Endothelial cell of umbilical vein (primary cell): Measurements from ENCODE around the gene PLSCR1. TPM values are rescaled to one million over a fixed set of nuclear protein-coding genes. Genes with fewer than 3 reads are reported as not detected.

Source experiments
- BruUV-seq: library from RNA; stranded (reverse); fragments of 400-500 nt; replicated peaks from 2 replicates; lab custom pipeline; 2021; lab: Mats Ljungman, UMichigan
- CTCF ChIA-PET: fragments of 300-600, 350-600 bp; sonication (Branson Sonifier 250); formaldehyde crosslinking; loops from one replicate; lab custom pipeline; 2021; ENCODE audit warnings: antibody characterized with exemption, inconsistent platforms; lab: Charles Lee
- POLR2A ChIA-PET: fragments of 300-600, 350-600 bp; sonication (Branson Sonifier 250); formaldehyde crosslinking; loops from one replicate; lab custom pipeline; 2021; ENCODE audit warnings: antibody characterized with exemption, inconsistent platforms; lab: Charles Lee
- DNase-seq: peaks from one replicate; pipeline ENCODE4 v3.0.0-alpha.2; 2011; ENCODE audit warnings: low read depth, low spot score
- FAIRE-seq: peaks from 2 replicates; lab custom pipeline; 2011; peaks lifted over from hg19 to GRCh38; lab: Jason Lieb, UNC
- H2AFZ ChIP-seq: 2 replicates; pipeline ENCODE4 v1.6.0; 2012; ENCODE audit warnings: low read depth, low read length, control low read depth, inconsistent platforms
- H3K27ac ChIP-seq: 2 replicates; pipeline ENCODE4 v1.5.1; 2011; ENCODE audit warnings: low read depth, mild to moderate bottlenecking, control low read depth, low read length, moderate library complexity; ENCODE audit not compliant: insufficient read depth
- H3K27me3 ChIP-seq, 2 experiments: 2 replicates each; pipeline versions ENCODE4 v1.6.0 to v1.6.1; 2011; ENCODE audit warnings: low read length in 2 of 2, mixed read lengths in 1 of 2; ENCODE audit not compliant: control insufficient read depth in 2 of 2, insufficient read depth in 2 of 2
- H3K36me3 ChIP-seq, 2 experiments: 2 replicates in 1 of 2; 3 replicates in 1 of 2; pipeline ENCODE4 v1.5.1; 2011; ENCODE audit warnings: low read length in 2 of 2, mild to moderate bottlenecking in 1 of 2, moderate library complexity in 1 of 2; ENCODE audit not compliant: control insufficient read depth in 2 of 2, insufficient read depth in 2 of 2; ENCODE audit errors: extremely low read depth in 1 of 2
- H3K4me1 ChIP-seq: 3 replicates; pipeline ENCODE4 v1.5.1; 2011; ENCODE audit warnings: mild to moderate bottlenecking, low read length; ENCODE audit not compliant: control insufficient read depth, insufficient read depth; ENCODE audit errors: extremely low read depth
- H3K4me2 ChIP-seq: 2 replicates; pipeline ENCODE4 v1.6.1; 2011; ENCODE audit warnings: low read length, control low read depth, mixed read lengths; ENCODE audit not compliant: insufficient read depth
- H3K4me3 ChIP-seq, 3 experiments: fragments of 200-600 bp in 1 of 3; sonication (generic), shearing (Covaris generic) in 1 of 3; replicated peaks in 1 of 3; 2 replicates each; pipeline ENCODE4 v1.5.1; 2011 to 2016; ENCODE audit warnings: control low read depth in 3 of 3, low read length in 3 of 3, mild to moderate bottlenecking in 2 of 3, inconsistent platforms in 1 of 3, low read depth in 1 of 3, moderate library complexity in 1 of 3; ENCODE audit not compliant: insufficient read depth in 1 of 3
- H3K79me2 ChIP-seq: 2 replicates; pipeline ENCODE4 v1.6.0; 2012; ENCODE audit warnings: low read length, inconsistent platforms; ENCODE audit not compliant: control insufficient read depth, insufficient read depth
- H3K9ac ChIP-seq: replicated peaks from 2 replicates; pipeline ENCODE3; 2011; ENCODE audit warnings: low read length, control low read depth; ENCODE audit not compliant: insufficient read depth; ENCODE audit errors: extremely low read depth
- H3K9me1 ChIP-seq: replicated peaks from 3 replicates; pipeline ENCODE4 v1.6.0; 2011; ENCODE audit warnings: mild to moderate bottlenecking, low read length; ENCODE audit not compliant: control insufficient read depth, insufficient read depth; ENCODE audit errors: extremely low read depth
- H3K9me3 ChIP-seq: replicated peaks from 2 replicates; pipeline ENCODE4 v1.5.1; 2012; ENCODE audit warnings: low read length, inconsistent platforms; ENCODE audit not compliant: control insufficient read depth, insufficient read depth
- H4K20me1 ChIP-seq: replicated peaks from 2 replicates; pipeline ENCODE3; 2011; ENCODE audit warnings: mild to moderate bottlenecking, low read length; ENCODE audit not compliant: control insufficient read depth, insufficient read depth; ENCODE audit errors: extremely low read depth
- CTCF ChIP-seq, 2 donors: IDR thresholded peaks; 1 replicate in 1 of 2; 2 replicates in 1 of 2; pipeline ENCODE4 v1.5.1; 2011; ENCODE audit warnings: low read length in 2 of 2, mild to moderate bottlenecking in 2 of 2, moderate library complexity in 2 of 2, control low read depth in 1 of 2, inconsistent platforms in 1 of 2, low read depth in 1 of 2; ENCODE audit not compliant: insufficient read depth in 1 of 2; ENCODE audit errors: extremely low read depth in 1 of 2
- EZH2 ChIP-seq: IDR thresholded peaks from 2 replicates; pipeline ENCODE4 v1.6.1; 2012; ENCODE audit warnings: borderline replicate concordance, low read depth, mild to moderate bottlenecking, moderate library complexity, low read length, inconsistent platforms; ENCODE audit not compliant: severe bottlenecking
- FOS ChIP-seq: IDR thresholded peaks from 2 replicates; pipeline ENCODE4 v1.6.1; 2011; ENCODE audit warnings: mild to moderate bottlenecking, low read length, moderate library complexity, borderline replicate concordance; ENCODE audit not compliant: insufficient read depth
- GATA2 ChIP-seq: IDR thresholded peaks from 2 replicates; pipeline ENCODE4 v1.7.0; 2011; ENCODE audit warnings: low read depth, mild to moderate bottlenecking, moderate library complexity, mixed read lengths, low read length; ENCODE audit not compliant: insufficient read length, insufficient read depth
- JUN ChIP-seq: IDR thresholded peaks from 2 replicates; pipeline ENCODE4 v1.6.1; 2011; ENCODE audit warnings: borderline replicate concordance, low read depth; ENCODE audit not compliant: insufficient read length, insufficient read depth
- MAX ChIP-seq: IDR thresholded peaks from 2 replicates; pipeline ENCODE4 v1.6.1; 2011; ENCODE audit not compliant: insufficient read depth, insufficient read length
- MYC ChIP-seq: IDR thresholded peaks from one replicate; pipeline ENCODE4 v1.6.1; 2011; ENCODE audit warnings: mild to moderate bottlenecking, low read depth, low read length
- POLR2A ChIP-seq: IDR thresholded peaks from 2 replicates; pipeline ENCODE4 v1.6.1; 2012; ENCODE audit warnings: low read depth, mild to moderate bottlenecking, control low read depth, low read length
- POLR2AphosphoS5 ChIP-seq: IDR thresholded peaks from 2 replicates; pipeline ENCODE4 v1.6.1; 2012; ENCODE audit warnings: low read depth, mild to moderate bottlenecking, control low read depth, low read length, moderate library complexity; ENCODE audit not compliant: insufficient read depth
- dilution Hi-C: fragments of 300-500 bp; cut with MboI; formaldehyde crosslinking; loops from one replicate; pipeline ENCODE4 v1.15.0; 2019; ENCODE audit warnings: low sequenced_read_pairs; ENCODE audit not compliant: extremely low pct_ligation_motif_present
- intact Hi-C: fragments of 100-400 bp; cut with micrococcal nuclease; formaldehyde crosslinking; loops from one replicate; pipeline ENCODE4 v1.10.0; 2022
- polyA plus RNA-seq, 4 experiments: library from polyadenylated mRNA; depleted of rRNA in 3 of 4; stranded (reverse) in 3 of 4; unstranded in 1 of 4; fragments of >200 nt; gene quantifications; 2 replicates each; pipeline versions ENCODE4 v1.2.1 to v1.2.3, GENCODE V29; 2011 to 2012; ENCODE audit warnings: missing spikeins in 1 of 4
- total RNA-seq: library from RNA; stranded (reverse); gene quantifications from 2 replicates; pipeline ENCODE4 v1.2.3, GENCODE V29; 2021

Gene PLSCR1
- total and polyA plus RNA-seq, 2 donors (not counting 3 experiments of a cell fraction or from before 2014, with no cell fraction given) = 53.2 to 78.7 TPM

GRCh38 chr3:146470425-146470990, 73.9 kb downstream of the PLSCR1 start:
- H4K20me1 ChIP-seq = no peaks in the 10 kb centered on the region
- CTCF ChIA-PET = interaction anchor here (0.9 kb wide), 1 partner anchor 14 kb away, joined by 5 read pairs; no protein-coding TSS in a partner anchor
- H3K36me3 ChIP-seq = no peaks in the 10 kb centered on the region
- no peak overlapping the region for H3K9ac ChIP-seq
- H3K79me2 ChIP-seq = no peaks in the 10 kb centered on the region
- FAIRE-seq = no peak
- DNase-seq = no peak
- H3K27ac ChIP-seq = no peak overlapping the region
- BruUV-seq = no TSS peak
- dilution Hi-C loops = no loop called here
- no peaks in the 10 kb centered on the region for H3K9me1 ChIP-seq
- no peak overlapping the region for H3K4me3 ChIP-seq
- intact Hi-C loops = no loop called here
- H3K27me3 ChIP-seq = no peaks in the 10 kb centered on the region
- no peaks in the 10 kb centered on the region for H3K4me1 ChIP-seq
- no peak for TF ChIP-seq POLR2A
- TF ChIP-seq CTCF (IDR thresholded peaks at IDR 0.05; ENCODE audit: extremely low read depth in 1 of 2, insufficient read depth in 1 of 2, low read depth in 1 of 2, low read length in 2 of 2) = no peak
- no peak for TF ChIP-seq FOS
- TF ChIP-seq MYC = no peak
- no peak for TF ChIP-seq JUN
- TF ChIP-seq MAX = no peak
- TF ChIP-seq EZH2 = no peak
- no peak for TF ChIP-seq POLR2AphosphoS5
- TF ChIP-seq GATA2 = no peak
- POLR2A ChIA-PET = no interaction called here
- no peaks in the 10 kb centered on the region for H3K9me3 ChIP-seq
- H3K4me2 ChIP-seq = no peak overlapping the region
- H2AFZ ChIP-seq = no peak overlapping the region
